ENCODE results near the gene MTR. TPM values are rescaled to one million over a fixed set of nuclear protein-coding genes. Genes with fewer than 3 reads are reported as not detected.

The MTR gene
- total and polyA plus RNA-seq, 9 of the 15 experiments (the other 6 are each of a cell fraction or from before 2014, with no cell fraction given), result 3.4 to 44.3 (median 20.3) TPM

- H3K9me1 ChIP-seq (ENCODE audit: control insufficient read depth, insufficient read depth, low read length), result no peaks in the 10 kb centered on the region
- H3K36me3 ChIP-seq (ENCODE audit: control insufficient read depth, insufficient read depth, low read length), result peaks cover 98% of the 10 kb centered on the region
- H3K9ac ChIP-seq (ENCODE audit: insufficient read depth in 1 of 2, low read depth in 2 of 2, low read length in 2 of 2), result no peak overlapping the region
- H3K4me3 ChIP-seq, result no peak overlapping the region
- WGBS (ENCODE audit: insufficient coverage, low coverage, missing lambda C conversion rate), result 93% methylated on average over 5 of the region's 5 CpGs
- CTCF ChIA-PET (ENCODE audit: low intra/inter-chr PET ratio), result no interaction called here
- FAIRE-seq (no peak), DNase-seq (ENCODE audit: extremely low read depth in 1 of 4, low spot score in 3 of 4) (no peak), ATAC-seq (no peak)
- no peaks in the 10 kb centered on the region for H3K27me3 ChIP-seq (ENCODE audit: control insufficient read depth in 2 of 2, insufficient read depth in 2 of 2, low read length in 2 of 2)
- BruUV-seq (replicated peaks), result no TSS peak
- in situ Hi-C loops (cut with MboI) (no loop called here), intact Hi-C loops (cut with micrococcal nuclease) (no loop called here)
- POLR2A ChIA-PET, result interaction anchor here (0.6 to 3.8 kb wide), 4 partner anchors 12 to 18 kb away, joined by 5 to 13 read pairs (median 6); partner anchors contain the start of gene MTR
- H3K79me2 ChIP-seq (ENCODE audit: control insufficient read depth, insufficient read depth, low read length), result no peaks in the 10 kb centered on the region; the same call in 2 of the 3 replicates
- H3K4me2 ChIP-seq (ENCODE audit: insufficient read depth, low read length), result no peak overlapping the region
- no peak overlapping the region for H2AFZ ChIP-seq (ENCODE audit: low read depth, low read length)
- H4K20me1 ChIP-seq (replicated peaks; ENCODE audit: control insufficient read depth, insufficient read depth, low read length), result no peaks in the 10 kb centered on the region
- H3K4me1 ChIP-seq (replicated peaks in 1 of 2; ENCODE audit: control insufficient read depth in 2 of 2, insufficient read depth in 2 of 2, low read length in 2 of 2), result peaks cover 0 to 3% of the 10 kb centered on the region in 2 experiments; a peak in 2 of 5 replicates
- H3K9me3 ChIP-seq (replicated peaks; ENCODE audit: control insufficient read depth, insufficient read depth, low read depth, low read length), result no peaks in the 10 kb centered on the region
- H3K27ac ChIP-seq (ENCODE audit: extremely low read depth, low read depth, low read length), result no peak overlapping the region
- TF ChIP-seq MEIS2 (IDR thresholded peaks at IDR 0.05; ENCODE audit: partially characterized antibody) (no peak), PATZ1 (CRISPR knock-in tag; IDR thresholded peaks at IDR 0.05; ENCODE audit: borderline replicate concordance) (no peak), SRSF3 (IDR thresholded peaks at IDR 0.05; ENCODE audit: insufficient read depth, low read length) (no peak), ZNF347 (CRISPR knock-in tag; IDR thresholded peaks at IDR 0.05; ENCODE audit: low read depth) (no peak), HMG20B (CRISPR knock-in tag; IDR thresholded peaks at IDR 0.05) (no peak), LEF1 (IDR thresholded peaks at IDR 0.05) (no peak), SMARCA4 (IDR thresholded peaks at IDR 0.05) (no peak), USF2 (CRISPR knock-in tag; IDR thresholded peaks at IDR 0.05) (no peak), SNRNP70 (optimal IDR thresholded peaks at IDR 0.05; ENCODE audit: low read depth, low read length) (no peak), MAFF (IDR thresholded peaks at IDR 0.05; ENCODE audit: low read length) (no peak), CTCF (IDR thresholded peaks at IDR 0.05 in 2 of 3, conservative IDR thresholded peaks at IDR 0.05 in 1 of 3; ENCODE audit: insufficient read depth in 2 of 3, low read depth in 1 of 3, low read length in 3 of 3) (no peak), ZNF766 (CRISPR knock-in tag; conservative IDR thresholded peaks at IDR 0.05) (no peak), MYNN (IDR thresholded peaks at IDR 0.05) (no peak), MYNN (CRISPR knock-in tag; IDR thresholded peaks at IDR 0.05) (no peak), MYC (IDR thresholded peaks at IDR 0.05; ENCODE audit: low read depth, low read length) (no peak), MYC (CRISPR knock-in tag; IDR thresholded peaks at IDR 0.05; ENCODE audit: borderline replicate concordance, low read depth) (no peak), POLR2H (tag; IDR thresholded peaks at IDR 0.05; ENCODE audit: low read depth) (no peak), U2AF2 (optimal IDR thresholded peaks at IDR 0.05; ENCODE audit: low read depth, low read length) (no peak), JUN (IDR thresholded peaks at IDR 0.05; ENCODE audit: borderline replicate concordance, low read depth, low read length) (no peak), JUN (CRISPR knock-in tag; IDR thresholded peaks at IDR 0.05; ENCODE audit: borderline replicate concordance) (no peak)
Observed at GRCh38 chr1:236812334-236813030, 17.4 kb downstream of the MTR start.

Data from K562 (cell line).